ENCODE data around the gene TIMM17A. TPM values are rescaled to one million over a fixed set of nuclear protein-coding genes. Genes with fewer than 3 reads are reported as not detected.

The TIMM17A gene
- polyA plus RNA-seq, 3 donors, result 27.4 to 50.3 (median 45.4) TPM

DNA sequence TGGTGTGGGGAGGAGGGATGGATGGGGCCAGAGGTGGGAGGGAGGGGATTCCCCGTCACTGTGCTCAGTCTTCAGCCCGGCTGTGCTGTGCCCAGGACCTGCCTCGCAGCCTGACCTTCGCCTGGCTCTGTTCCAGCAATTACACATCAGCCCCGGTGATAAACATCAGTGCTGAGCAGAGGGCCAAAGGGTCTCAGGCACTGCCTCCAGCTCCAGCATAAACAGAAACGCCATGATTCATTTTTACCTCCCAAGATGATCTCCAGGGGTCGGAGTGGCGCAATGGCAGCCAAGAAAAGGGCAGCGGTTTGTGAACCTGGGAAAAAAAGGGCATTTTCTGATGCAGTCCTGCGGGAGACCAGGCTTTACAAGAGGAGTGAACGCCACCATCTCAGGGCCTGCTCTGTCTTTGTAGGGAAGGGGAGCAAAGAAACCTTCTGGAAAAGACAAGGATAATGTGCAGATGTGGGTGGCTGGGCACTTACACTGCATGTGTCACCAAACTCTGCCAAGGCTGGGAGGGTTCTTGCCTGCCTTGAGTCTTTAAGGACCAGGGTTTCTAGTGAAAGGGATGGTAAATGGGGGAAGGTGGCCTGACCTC, 38.6 kb upstream of the TIMM17A start:
- Histone ChIP-seq H3K79me2 (ENCODE audit: insufficient read depth, low read length) (no peaks in the 10 kb centered on the region), H3K27ac (ENCODE audit: low read depth in 1 of 2, low read length in 2 of 2) (no peak overlapping the region), H3K4me2 (replicated peaks; ENCODE audit: extremely low read depth, low read length, poor library complexity, severe bottlenecking) (no peak overlapping the region), H3K4me3 (replicated peaks in 1 of 3; ENCODE audit: low read depth in 2 of 3, low read length in 3 of 3) (no peak overlapping the region), H4K20me1 (ENCODE audit: insufficient read depth, low read length) (no peaks in the 10 kb centered on the region), H3K36me3 (replicated peaks in 1 of 2; ENCODE audit: control insufficient read depth in 1 of 2, insufficient read depth in 2 of 2, low read length in 2 of 2) (no peaks in the 10 kb centered on the region), H2AFZ (ENCODE audit: insufficient read depth, low read depth, low read length, poor library complexity, severe bottlenecking) (no peak overlapping the region), H3K9ac (ENCODE audit: insufficient read depth, low read length, poor library complexity, severe bottlenecking) (no peak overlapping the region), H3K9me3 (replicated peaks in 1 of 2; ENCODE audit: control insufficient read depth in 1 of 2, insufficient read depth in 1 of 2, low read length in 2 of 2) (no peaks in the 10 kb centered on the region), H3K4me1 (ENCODE audit: control insufficient read depth in 1 of 2, insufficient read depth in 2 of 2, low read length in 2 of 2) (no peaks in the 10 kb centered on the region), H3K27me3 (ENCODE audit: control insufficient read depth in 2 of 2, insufficient read depth in 2 of 2, low read length in 2 of 2) (no peaks in the 10 kb centered on the region)
- Mint-ChIP-seq H3K4me3 (no peak overlapping the region), H3K9me3 (peaks cover 0 to 9% (median 5%) of the 10 kb centered on the region in 7 donors), H3K36me3 (no peaks in the 10 kb centered on the region), H3K27me3 (ENCODE audit: low read depth in 3 of 3) (peaks cover 3 to 13% (median 5%) of the 10 kb centered on the region in 3 donors), H3K27ac (no peak overlapping the region), H3K4me1 (no peaks in the 10 kb centered on the region)
- TF ChIP-seq, protein P1, sequence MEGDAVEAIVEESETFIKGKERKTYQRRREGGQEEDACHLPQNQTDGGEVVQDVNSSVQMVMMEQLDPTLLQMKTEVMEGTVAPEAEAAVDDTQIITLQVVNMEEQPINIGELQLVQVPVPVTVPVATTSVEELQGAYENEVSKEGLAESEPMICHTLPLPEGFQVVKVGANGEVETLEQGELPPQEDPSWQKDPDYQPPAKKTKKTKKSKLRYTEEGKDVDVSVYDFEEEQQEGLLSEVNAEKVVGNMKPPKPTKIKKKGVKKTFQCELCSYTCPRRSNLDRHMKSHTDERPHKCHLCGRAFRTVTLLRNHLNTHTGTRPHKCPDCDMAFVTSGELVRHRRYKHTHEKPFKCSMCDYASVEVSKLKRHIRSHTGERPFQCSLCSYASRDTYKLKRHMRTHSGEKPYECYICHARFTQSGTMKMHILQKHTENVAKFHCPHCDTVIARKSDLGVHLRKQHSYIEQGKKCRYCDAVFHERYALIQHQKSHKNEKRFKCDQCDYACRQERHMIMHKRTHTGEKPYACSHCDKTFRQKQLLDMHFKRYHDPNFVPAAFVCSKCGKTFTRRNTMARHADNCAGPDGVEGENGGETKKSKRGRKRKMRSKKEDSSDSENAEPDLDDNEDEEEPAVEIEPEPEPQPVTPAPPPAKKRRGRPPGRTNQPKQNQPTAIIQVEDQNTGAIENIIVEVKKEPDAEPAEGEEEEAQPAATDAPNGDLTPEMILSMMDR (IDR thresholded peaks at IDR 0.05), result no peak
- DNase-seq, result no peak
- 56% methylated on average over 10 of the region's 11 CpGs for WGBS (ENCODE audit: insufficient coverage)
- intact Hi-C loops (cut with micrococcal nuclease), result no loop called here

DNA sequence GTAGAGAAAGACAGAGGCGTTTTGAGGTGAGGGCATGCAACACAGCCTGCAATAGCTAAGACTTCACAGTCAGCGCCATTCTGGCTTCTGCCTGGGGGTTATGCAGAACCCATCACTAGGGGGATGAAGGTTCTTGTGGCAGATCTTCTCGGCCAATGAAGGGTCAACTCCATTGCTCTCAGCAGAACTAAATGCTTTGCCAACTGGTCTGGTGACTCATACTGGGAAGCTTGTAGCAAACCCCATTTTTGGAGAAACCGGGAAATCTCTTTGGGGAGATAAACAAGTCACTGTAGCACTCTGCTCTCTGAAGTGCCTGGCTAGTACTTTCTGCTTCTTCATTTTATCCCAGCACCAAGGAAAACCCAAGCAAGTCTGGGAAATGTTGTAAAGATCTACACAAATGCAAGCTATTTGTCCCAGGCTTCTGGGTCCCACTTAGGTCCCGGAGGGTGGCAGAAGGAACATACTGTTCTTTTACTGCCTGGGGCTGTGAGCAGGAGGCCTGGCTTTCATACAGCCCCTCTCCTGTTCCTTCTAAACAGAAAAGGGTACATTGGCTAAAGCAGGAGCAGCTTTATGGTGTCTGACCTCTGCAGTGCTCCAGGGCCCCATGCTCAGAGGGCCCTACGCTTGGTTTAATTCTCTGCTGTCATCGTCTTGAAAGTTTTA, 37.8 kb upstream of the TIMM17A start:
- Histone ChIP-seq H3K9ac (ENCODE audit: insufficient read depth, low read length, poor library complexity, severe bottlenecking) (no peak overlapping the region), H3K27ac (ENCODE audit: low read depth in 1 of 2, low read length in 2 of 2) (no peak overlapping the region), H3K4me1 (ENCODE audit: control insufficient read depth in 1 of 2, insufficient read depth in 2 of 2, low read length in 2 of 2) (no peaks in the 10 kb centered on the region), H3K27me3 (ENCODE audit: control insufficient read depth in 2 of 2, insufficient read depth in 2 of 2, low read length in 2 of 2) (no peaks in the 10 kb centered on the region), H3K4me2 (replicated peaks; ENCODE audit: extremely low read depth, low read length, poor library complexity, severe bottlenecking) (no peak overlapping the region), H3K36me3 (replicated peaks in 1 of 2; ENCODE audit: control insufficient read depth in 1 of 2, insufficient read depth in 2 of 2, low read length in 2 of 2) (no peaks in the 10 kb centered on the region), H3K4me3 (replicated peaks in 1 of 3; ENCODE audit: low read depth in 2 of 3, low read length in 3 of 3) (no peak overlapping the region), H3K9me3 (replicated peaks in 1 of 2; ENCODE audit: control insufficient read depth in 1 of 2, insufficient read depth in 1 of 2, low read length in 2 of 2) (no peaks in the 10 kb centered on the region), H4K20me1 (ENCODE audit: insufficient read depth, low read length) (no peaks in the 10 kb centered on the region), H3K79me2 (ENCODE audit: insufficient read depth, low read length) (no peaks in the 10 kb centered on the region), H2AFZ (ENCODE audit: insufficient read depth, low read depth, low read length, poor library complexity, severe bottlenecking) (no peak overlapping the region)
- Mint-ChIP-seq H3K27me3 (ENCODE audit: low read depth in 3 of 3) (peaks cover 3 to 13% (median 5%) of the 10 kb centered on the region in 3 donors), H3K4me1 (no peaks in the 10 kb centered on the region), H3K9me3 (peaks cover 3 to 16% (median 13%) of the 10 kb centered on the region in 7 donors), H3K36me3 (no peaks in the 10 kb centered on the region), H3K4me3 (no peak overlapping the region), H3K27ac (no peak overlapping the region)
- TF ChIP-seq, protein P1 (IDR thresholded peaks at IDR 0.05), result no peak
- intact Hi-C loops (cut with micrococcal nuclease), result no loop called here
- WGBS (ENCODE audit: insufficient coverage), result 100% methylated on average over 6 of the region's 7 CpGs
- DNase-seq, result no peak

Measured in CD14-positive monocyte (primary cell).